ENCODE results near the gene LRRN4. TPM values are rescaled to one million over a fixed set of nuclear protein-coding genes. Genes with fewer than 3 reads are reported as not detected.

LRRN4 gene
- polyA plus RNA-seq, 1 donor from 2014 or later, result 0.26 TPM

DNA sequence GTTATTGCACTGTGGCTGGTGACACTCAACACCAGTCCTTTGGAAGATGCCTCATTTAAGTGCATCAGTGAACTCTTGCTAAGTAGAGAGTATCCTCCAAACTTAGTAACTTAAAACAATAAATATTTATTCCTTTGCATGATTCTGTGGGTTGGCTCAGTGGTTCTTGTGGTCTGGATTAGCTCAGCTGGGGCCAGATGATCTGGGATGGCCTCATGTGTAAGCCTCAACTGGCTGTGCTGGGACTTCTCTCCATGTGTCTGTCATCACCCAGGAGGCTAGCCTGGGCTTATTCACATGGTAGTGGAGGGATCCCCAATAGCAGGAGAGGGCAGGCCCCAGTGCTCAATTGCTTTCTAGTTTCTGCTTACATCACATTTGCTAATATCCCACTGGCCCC is 8.3 kb downstream of the LRRN4 start:
- H3K27me3 ChIP-seq (ENCODE audit: insufficient read depth, low read depth, low read length), result peaks cover 7% of the 10 kb centered on the region
- no peak overlapping the region for H3K4me3 ChIP-seq (ENCODE audit: low read length)
- no peak overlapping the region for H3K4me2 ChIP-seq (ENCODE audit: low read length)
- H3K9ac ChIP-seq (ENCODE audit: low read length), result no peak overlapping the region
- H3F3A ChIP-seq (ENCODE audit: insufficient read depth, low read length, poor library complexity, severe bottlenecking), result no peaks in the 10 kb centered on the region
- no peak overlapping the region for H3K27ac ChIP-seq (ENCODE audit: low read length)
- H3K36me3 ChIP-seq (ENCODE audit: insufficient read depth, low read length), result no peaks in the 10 kb centered on the region
- no peaks in the 10 kb centered on the region for H4K20me1 ChIP-seq (ENCODE audit: insufficient read depth)
- no peaks in the 10 kb centered on the region for H3K9me3 ChIP-seq (ENCODE audit: low read length)
- no peaks in the 10 kb centered on the region for H3K79me2 ChIP-seq (replicated peaks; ENCODE audit: insufficient read depth, low read length)
- H2AFZ ChIP-seq (ENCODE audit: low read depth, low read length), result no peak overlapping the region
- TF ChIP-seq POLR2AphosphoS5 (IDR thresholded peaks at IDR 0.05), result no peak
- TF ChIP-seq, protein P1, sequence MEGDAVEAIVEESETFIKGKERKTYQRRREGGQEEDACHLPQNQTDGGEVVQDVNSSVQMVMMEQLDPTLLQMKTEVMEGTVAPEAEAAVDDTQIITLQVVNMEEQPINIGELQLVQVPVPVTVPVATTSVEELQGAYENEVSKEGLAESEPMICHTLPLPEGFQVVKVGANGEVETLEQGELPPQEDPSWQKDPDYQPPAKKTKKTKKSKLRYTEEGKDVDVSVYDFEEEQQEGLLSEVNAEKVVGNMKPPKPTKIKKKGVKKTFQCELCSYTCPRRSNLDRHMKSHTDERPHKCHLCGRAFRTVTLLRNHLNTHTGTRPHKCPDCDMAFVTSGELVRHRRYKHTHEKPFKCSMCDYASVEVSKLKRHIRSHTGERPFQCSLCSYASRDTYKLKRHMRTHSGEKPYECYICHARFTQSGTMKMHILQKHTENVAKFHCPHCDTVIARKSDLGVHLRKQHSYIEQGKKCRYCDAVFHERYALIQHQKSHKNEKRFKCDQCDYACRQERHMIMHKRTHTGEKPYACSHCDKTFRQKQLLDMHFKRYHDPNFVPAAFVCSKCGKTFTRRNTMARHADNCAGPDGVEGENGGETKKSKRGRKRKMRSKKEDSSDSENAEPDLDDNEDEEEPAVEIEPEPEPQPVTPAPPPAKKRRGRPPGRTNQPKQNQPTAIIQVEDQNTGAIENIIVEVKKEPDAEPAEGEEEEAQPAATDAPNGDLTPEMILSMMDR (IDR thresholded peaks at IDR 0.05; ENCODE audit: poor library complexity, severe bottlenecking), result no peak
- TF ChIP-seq TAF1 (IDR thresholded peaks at IDR 0.05; ENCODE audit: low read depth), result no peak
- TF ChIP-seq RAD21 (conservative IDR thresholded peaks at IDR 0.05), result no peak
- no peak for TF ChIP-seq EP300 (conservative IDR thresholded peaks at IDR 0.05; ENCODE audit: poor library complexity, severe bottlenecking)
- no peak for TF ChIP-seq SMC3 (conservative IDR thresholded peaks at IDR 0.05; ENCODE audit: poor library complexity)
- no peak for TF ChIP-seq EZH2 (IDR thresholded peaks at IDR 0.05; ENCODE audit: borderline replicate concordance, insufficient read depth, low read length, poor library complexity, severe bottlenecking)
- no peak for TF ChIP-seq REST (IDR thresholded peaks at IDR 0.05; ENCODE audit: borderline replicate concordance)
- TF ChIP-seq MXI1 (conservative IDR thresholded peaks at IDR 0.05; ENCODE audit: poor library complexity, severe bottlenecking), result no peak
- H3K9me2 ChIP-seq (ENCODE audit: insufficient read depth, low read length), result no peaks in the 10 kb centered on the region

GRCh38 chr20:6044115-6044514 is 9.7 kb downstream of the LRRN4 start:
- TF ChIP-seq TAF1 (IDR thresholded peaks at IDR 0.05; ENCODE audit: low read depth) (no peak), EP300 (conservative IDR thresholded peaks at IDR 0.05; ENCODE audit: poor library complexity, severe bottlenecking) (no peak), MXI1 (conservative IDR thresholded peaks at IDR 0.05; ENCODE audit: poor library complexity, severe bottlenecking) (no peak), REST (IDR thresholded peaks at IDR 0.05; ENCODE audit: borderline replicate concordance) (no peak), RAD21 (conservative IDR thresholded peaks at IDR 0.05) (no peak), POLR2AphosphoS5 (IDR thresholded peaks at IDR 0.05) (no peak), EZH2 (IDR thresholded peaks at IDR 0.05; ENCODE audit: borderline replicate concordance, insufficient read depth, low read length, poor library complexity, severe bottlenecking) (no peak), SMC3 (conservative IDR thresholded peaks at IDR 0.05; ENCODE audit: poor library complexity) (no peak)
- TF ChIP-seq, protein P1 (IDR thresholded peaks at IDR 0.05; ENCODE audit: poor library complexity, severe bottlenecking), result no peak
- Histone ChIP-seq H3K9me2 (ENCODE audit: insufficient read depth, low read length) (no peaks in the 10 kb centered on the region), H3K4me3 (ENCODE audit: low read length) (no peak overlapping the region), H3F3A (ENCODE audit: insufficient read depth, low read length, poor library complexity, severe bottlenecking) (no peaks in the 10 kb centered on the region), H3K79me2 (replicated peaks; ENCODE audit: insufficient read depth, low read length) (no peaks in the 10 kb centered on the region), H4K20me1 (ENCODE audit: insufficient read depth) (no peaks in the 10 kb centered on the region), H2AFZ (ENCODE audit: low read depth, low read length) (no peak overlapping the region), H3K9ac (ENCODE audit: low read length) (no peak overlapping the region), H3K4me2 (ENCODE audit: low read length) (no peak overlapping the region), H3K36me3 (ENCODE audit: insufficient read depth, low read length) (no peaks in the 10 kb centered on the region), H3K9me3 (ENCODE audit: low read length) (no peaks in the 10 kb centered on the region), H3K27ac (ENCODE audit: low read length) (no peak overlapping the region), H3K27me3 (ENCODE audit: insufficient read depth, low read depth, low read length) (no peaks in the 10 kb centered on the region)

Measured in neural cell (in vitro differentiated cells).